NCI-H2171 (cell line): Measurements from ENCODE around the gene OR56A3.

Source experiments
- DNase-seq: peaks from one replicate; lab custom pipeline; 2025; lab: John Stamatoyannopoulos, UW

OR56A3 gene

DNA sequence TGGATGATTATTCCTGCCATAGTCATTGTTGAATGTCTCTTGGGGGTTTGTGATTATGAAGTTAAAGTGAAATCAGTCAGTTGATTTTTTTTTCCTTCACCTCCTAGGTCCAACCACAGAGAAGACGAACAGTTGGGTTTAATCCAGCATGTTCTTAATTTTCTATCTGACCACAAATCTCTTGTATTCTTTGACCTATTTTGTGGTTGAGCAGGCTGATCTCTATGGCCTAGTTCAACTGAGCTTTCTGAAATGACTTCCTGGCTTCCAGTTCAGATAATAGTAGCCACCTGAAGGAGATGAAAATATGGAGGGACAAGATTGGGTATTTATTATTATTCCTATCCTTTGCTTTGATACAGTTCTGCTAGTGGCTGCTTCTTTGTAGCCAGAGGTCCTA lies 31.5 kb downstream of the OR56A3 start:
- DNase-seq = no peak

DNA sequence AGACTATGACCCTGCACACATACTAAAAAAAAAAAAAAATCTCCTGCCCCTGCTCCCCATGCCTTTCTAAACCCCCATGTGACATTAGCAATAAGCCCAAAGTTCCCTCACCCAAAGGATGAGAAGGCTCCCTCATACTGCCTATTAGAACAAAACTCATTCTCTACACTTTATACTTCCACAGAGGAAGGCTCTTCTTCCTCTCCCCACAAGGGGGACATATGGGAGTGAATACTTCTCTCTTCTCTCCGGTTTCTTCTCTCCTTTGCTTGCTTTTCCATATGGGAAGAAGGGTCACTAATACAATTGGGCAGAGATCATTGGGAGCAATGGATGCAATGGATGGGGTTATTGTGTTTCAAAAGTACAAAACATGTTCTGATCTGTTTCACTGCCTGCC lies 41.4 kb downstream of the OR56A3 start:
- DNase-seq = no peak

DNA sequence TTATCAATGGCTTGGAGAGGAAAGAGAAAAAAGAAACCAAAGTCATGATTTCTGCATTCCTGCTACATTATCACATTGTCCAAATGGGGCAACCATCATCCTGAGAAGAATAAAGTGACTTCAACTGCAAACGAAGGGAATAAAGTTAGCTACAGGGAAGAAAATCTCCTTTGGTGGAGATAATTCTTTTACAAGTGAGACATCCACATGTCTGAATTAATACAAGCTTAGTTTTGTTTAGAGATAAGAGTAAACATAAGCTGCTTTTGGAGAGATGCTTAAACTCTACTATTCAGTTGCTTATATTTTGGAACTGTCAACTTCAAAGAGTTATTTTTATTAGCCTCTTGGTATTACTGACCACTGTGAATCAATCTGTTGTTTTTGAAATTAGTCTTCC lies 44.8 kb downstream of the OR56A3 start, which contains the start of gene OR52L1:
OR52L1 (minus strand) TSS at position 101 of the 400 bp plus-strand sequence; CDS start at position 46, 55 bp downstream.
- no peak for DNase-seq

DNA sequence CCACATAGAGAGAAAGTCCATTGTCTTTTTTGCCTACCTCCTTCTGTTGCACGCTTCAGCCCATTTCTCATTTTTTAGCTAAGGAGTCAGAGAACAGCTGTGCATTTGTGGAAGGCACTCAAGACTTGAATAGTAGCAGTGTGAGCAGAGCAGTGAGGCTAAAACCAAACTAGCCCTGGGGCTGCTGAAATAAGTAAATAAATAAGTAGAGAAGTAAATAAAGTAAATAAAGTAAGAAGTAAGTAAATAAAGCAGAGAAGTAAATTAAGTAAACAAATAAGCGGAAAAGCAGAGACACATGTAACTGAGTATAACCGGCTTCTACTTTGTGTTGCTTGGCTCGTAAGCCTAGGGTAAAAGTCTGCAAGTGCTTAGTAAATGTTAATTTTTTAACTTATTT lies 47.2 kb downstream of the OR56A3 start:
- no peak for DNase-seq

DNA sequence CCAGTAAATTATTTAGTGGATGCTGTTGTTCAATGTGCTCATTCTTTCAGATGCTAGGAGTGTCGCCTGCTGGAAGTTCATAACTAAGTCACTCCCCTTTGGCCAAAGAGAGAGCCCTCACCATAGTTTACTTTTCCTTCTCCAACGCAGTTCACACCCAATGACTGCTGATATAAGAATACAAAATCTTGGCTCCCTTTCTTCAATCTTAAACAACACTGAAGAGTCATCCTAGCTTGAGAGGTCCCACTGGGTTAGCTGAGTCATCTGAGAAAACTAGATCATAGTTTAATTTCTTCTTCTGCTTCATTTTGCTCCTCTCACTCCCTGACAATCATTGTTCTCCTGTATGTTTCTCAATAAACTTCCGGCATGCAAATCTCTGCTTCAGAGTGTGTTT lies 50.1 kb downstream of the OR56A3 start:
- DNase-seq = no peak

DNA sequence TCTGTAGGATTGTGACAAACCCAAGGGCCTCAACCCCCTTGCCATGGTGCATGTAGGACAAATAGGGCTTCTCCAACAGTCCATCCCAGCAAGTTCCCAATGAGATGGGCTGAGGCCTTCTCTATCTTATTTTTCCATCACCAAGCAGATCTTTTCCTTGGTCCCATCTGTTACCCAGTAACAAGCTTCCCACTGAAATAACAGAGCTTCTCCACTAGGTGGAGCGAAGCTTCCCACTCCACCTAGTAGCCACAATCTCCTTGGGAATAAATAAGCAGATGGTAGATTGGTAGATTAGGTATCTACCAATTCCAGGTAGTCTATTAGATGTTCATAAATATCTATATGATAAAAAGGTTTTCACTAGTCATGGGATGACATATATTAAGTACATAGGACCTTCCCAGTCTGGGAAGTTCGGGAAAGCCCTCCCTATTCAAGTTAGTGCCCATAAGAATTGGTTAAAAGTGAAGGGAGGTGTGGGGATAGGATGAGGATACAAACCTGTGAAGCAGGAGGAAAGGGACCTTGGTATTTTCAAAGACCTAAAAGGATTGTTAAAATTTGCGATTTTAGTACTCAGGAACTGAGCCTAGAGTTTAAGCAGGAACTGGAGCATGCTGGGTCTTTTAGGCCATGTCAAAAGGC lies 50.7 kb downstream of the OR56A3 start:
- DNase-seq = no peak

DNA sequence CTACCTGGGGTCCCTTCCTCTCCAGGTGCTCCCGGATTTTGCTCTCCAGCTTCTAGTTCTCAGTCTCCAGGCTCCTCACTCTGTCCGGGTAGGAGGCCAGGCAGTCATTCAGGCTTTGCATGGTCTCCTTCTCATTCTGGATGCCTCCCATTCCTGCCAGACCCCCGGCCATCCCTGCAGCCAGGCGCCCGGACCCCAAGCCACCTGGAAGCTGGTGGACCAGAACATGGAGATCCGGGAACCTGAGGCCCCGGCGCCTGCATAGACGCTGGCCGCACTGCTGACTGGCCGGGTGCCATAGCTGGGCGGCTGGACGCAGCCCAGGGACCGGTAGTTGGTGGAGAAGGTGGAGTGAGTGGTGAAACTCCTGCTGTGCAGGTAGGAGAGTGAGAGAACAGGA lies 52.7 kb downstream of the OR56A3 start:
- DNase-seq = no peak
